HG02973 (cell line): ENCODE measurements around the gene HMX2.

Experiments used
- ATAC-seq: cut with Tn5 transposase; IDR thresholded peaks from one replicate; pipeline ENCODE4 v1.9.1; 2021; ENCODE audit warnings: moderate library complexity; ENCODE audit not compliant: unreplicated experiment

Gene HMX2

GRCh38 chr10:123187781-123188180 is 39.8 kb downstream of the HMX2 start:
- no peak for ATAC-seq

- ATAC-seq = no peak
Observed at GRCh38 chr10:123191886-123192285, 44.0 kb downstream of the HMX2 start.

- ATAC-seq = no peak
Observed at GRCh38 chr10:123194056-123194455, 46.1 kb downstream of the HMX2 start.
